Adipose tissue (tissue), 3 donors: Measurements from ENCODE around the gene LSM2. TPM values are rescaled to one million over a fixed set of nuclear protein-coding genes. Genes with fewer than 3 reads are reported as not detected.
A peak's percentile ranks its signal among the peaks of the same experiment; 100 is the strongest.
"Not testable (repeated sequence)": the region's sequence is repeated elsewhere in the genome, so short reads cannot be mapped to it uniquely, and the experiment has no call there.

Source experiments
- H3K27ac ChIP-seq: one replicate; pipeline ENCODE4 v1.5.1; 2013; ENCODE audit warnings: low read depth, low read length
- WGBS, 3 donors: extraction: QIAGEN DNeasy Blood & Tissue Kit; methylation state at CpG; one replicate each; pipeline ENCODE4 v1.1.7; 2013; 5-methylcytosine and 5-hydroxymethylcytosine counted together
- polyA plus RNA-seq, 3 donors: library from polyadenylated mRNA; stranded (reverse); fragments of 200-250 nt; gene quantifications; one replicate each; pipeline ENCODE4 v1.2.3, GENCODE V29; 2013
- donor health status: healthy with polysubstance abuse.
- donor health status: Bipolar disorder and iron deficiency.
- donor health status: healthy.

Gene LSM2
- polyA plus RNA-seq, 3 donors, result 29.7 to 55.0 (median 38.1) TPM

GRCh38 chr6:31830886-31831335 lies 24.1 kb upstream of the LSM2 start:
- 41 to 54% (median 47%) methylated on average over 6 of the region's 6 CpGs for WGBS, 3 donors
- no peak overlapping the region for H3K27ac ChIP-seq

GRCh38 chr6:31829633-31830283 lies 23.0 kb upstream of the LSM2 start:
- 1 to 3% (median 2%) methylated on average over 11 to 15 of the region's 15 CpGs for WGBS, 3 donors
- no peak overlapping the region for H3K27ac ChIP-seq

- 0 to 1% (median 0%) methylated on average over 46 to 51 of the region's 56 CpGs for WGBS, 3 donors
Measured at GRCh38 chr6:31827286-31828079, 20.7 kb upstream of the LSM2 start, which contains the start of gene HSPA1B. HSPA1B (plus strand) TSS chr6:31827738; CDS start chr6:31827951, 213 bp downstream.

DNA sequence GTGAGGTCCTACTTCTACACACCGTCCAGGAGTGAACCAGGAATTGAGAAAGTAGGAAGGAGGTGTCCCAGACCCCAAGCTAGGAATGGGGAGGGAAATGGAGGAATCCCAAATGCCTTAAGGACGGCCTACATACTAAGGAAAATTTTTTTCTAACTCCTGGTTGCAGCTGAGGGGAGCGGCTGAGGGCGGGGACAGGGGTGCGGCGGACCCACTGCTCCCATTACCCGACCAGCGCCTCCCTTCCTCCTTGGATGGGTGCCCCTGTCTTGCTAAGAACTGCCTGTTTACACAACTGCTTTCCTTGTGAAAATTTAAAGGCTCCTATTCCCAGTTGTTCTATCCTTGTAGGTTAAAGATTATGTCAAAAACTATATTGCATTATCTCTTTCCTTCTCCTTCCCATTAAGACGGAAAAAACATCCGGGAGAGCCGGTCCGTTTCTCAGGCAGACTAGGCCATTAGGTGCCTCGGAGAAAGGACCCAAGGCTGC lies 20.1 kb upstream of the LSM2 start:
- 0 to 2% (median 1%) methylated on average over 13 of the region's 13 CpGs for WGBS, 3 donors
- peak overlapping the region; percentile 10 for H3K27ac ChIP-seq

More at GRCh38 chr6:31827286-31828079, 20.7 kb upstream of the LSM2 start, which contains the start of gene HSPA1B:
- peak within 1 kb of the TSS; percentile 21 for H3K27ac ChIP-seq

GRCh38 chr6:31825553-31825952 lies 18.8 kb upstream of the LSM2 start:
- no peak overlapping the region for H3K27ac ChIP-seq
- WGBS, 3 donors, result 36 to 70% (median 65%) methylated on average over 4 of the region's 4 CpGs

DNA sequence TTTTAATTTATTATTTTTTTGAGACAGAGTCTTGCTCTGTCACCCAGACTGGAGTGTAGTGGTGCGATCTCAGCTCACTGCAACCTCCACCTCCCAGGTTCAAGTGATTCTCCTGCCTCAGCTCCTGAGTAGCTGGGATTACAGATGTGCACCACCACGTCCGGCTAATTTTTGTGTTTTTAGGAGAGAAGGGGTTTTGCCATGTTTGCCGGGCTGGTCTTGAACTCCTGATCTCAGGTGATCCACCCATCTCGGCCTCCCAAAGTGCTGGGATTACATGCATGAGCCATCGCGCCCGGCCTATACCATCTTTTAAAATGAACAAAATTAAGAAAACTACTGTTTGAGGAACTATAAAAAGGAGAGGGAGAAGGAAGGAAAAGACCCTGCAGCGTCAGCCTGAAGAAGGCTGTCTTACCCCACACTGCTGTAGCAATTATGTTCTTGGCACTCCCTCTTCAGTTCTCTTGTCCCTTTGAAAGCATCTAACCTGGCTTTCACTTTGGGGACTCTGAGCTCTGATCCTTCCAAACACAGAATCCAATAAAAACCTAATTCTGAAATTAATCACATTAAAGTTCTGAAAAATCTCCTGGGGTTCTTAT lies 16.9 kb upstream of the LSM2 start:
- not testable (repeated sequence) for H3K27ac ChIP-seq
- 69 to 96% (median 70%) methylated on average over 9 of the region's 9 CpGs for WGBS, 3 donors

- 1 to 2% (median 2%) methylated on average over 23 to 24 of the region's 25 CpGs for WGBS, 3 donors
Measured at GRCh38 chr6:31822036-31822821, 15.5 kb upstream of the LSM2 start.

GRCh38 chr6:31821301-31822035 lies 14.7 kb upstream of the LSM2 start:
- peak overlapping the region; percentile 96 for H3K27ac ChIP-seq
- WGBS, 3 donors, result 4 to 8% (median 8%) methylated on average over 39 of the region's 39 CpGs

More at GRCh38 chr6:31822036-31822821, 15.5 kb upstream of the LSM2 start:
- peak overlapping the region; percentile 96 for H3K27ac ChIP-seq

DNA sequence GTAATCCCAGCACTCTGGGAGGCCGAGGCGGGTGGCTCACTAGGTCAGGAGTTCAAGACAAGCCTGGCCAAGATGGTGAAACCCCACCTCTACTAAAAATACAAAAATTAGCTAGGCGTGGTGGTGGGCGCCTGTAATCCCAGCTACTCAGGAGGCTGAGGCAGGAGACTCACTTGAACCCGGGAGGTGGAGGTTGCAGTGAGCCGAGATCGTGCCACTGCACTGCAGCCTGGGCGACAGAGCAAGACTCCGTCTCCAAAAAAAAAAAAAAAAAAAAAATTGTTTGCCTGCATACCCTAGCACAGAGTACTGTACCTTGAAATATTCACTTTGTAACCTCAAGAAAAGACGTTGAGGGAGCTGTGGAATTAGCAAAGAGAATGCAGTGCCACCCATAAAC lies 13.6 kb upstream of the LSM2 start:
- WGBS, 3 donors, result 89 to 95% (median 94%) methylated on average over 10 of the region's 10 CpGs
- not testable (repeated sequence) for H3K27ac ChIP-seq

DNA sequence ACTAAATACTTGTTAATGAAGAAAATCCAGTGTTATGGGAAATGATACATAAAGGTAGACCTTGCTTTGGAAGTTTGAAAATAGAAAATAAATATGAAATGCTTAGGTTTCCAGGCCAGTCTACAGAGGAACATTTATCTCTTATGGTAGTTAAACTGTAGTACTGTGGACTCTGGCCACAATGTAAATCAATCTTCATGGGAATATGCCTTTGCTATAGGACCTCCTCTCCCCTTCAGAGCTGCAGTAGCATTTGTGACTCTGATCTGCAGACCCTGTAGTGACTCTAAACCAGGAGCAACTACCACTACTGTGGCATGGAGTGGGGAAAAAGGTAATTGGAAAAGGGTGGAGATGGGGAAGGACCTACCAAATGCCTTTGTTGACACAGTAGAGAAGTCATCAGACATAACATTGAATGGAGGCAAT lies 13.1 kb upstream of the LSM2 start:
- H3K27ac ChIP-seq, result no peak overlapping the region

- 38 to 69% (median 49%) methylated on average over 8 of the region's 8 CpGs for WGBS, 3 donors
- not testable (repeated sequence) for H3K27ac ChIP-seq
Measured at GRCh38 chr6:31817929-31818511, 11.3 kb upstream of the LSM2 start.

DNA sequence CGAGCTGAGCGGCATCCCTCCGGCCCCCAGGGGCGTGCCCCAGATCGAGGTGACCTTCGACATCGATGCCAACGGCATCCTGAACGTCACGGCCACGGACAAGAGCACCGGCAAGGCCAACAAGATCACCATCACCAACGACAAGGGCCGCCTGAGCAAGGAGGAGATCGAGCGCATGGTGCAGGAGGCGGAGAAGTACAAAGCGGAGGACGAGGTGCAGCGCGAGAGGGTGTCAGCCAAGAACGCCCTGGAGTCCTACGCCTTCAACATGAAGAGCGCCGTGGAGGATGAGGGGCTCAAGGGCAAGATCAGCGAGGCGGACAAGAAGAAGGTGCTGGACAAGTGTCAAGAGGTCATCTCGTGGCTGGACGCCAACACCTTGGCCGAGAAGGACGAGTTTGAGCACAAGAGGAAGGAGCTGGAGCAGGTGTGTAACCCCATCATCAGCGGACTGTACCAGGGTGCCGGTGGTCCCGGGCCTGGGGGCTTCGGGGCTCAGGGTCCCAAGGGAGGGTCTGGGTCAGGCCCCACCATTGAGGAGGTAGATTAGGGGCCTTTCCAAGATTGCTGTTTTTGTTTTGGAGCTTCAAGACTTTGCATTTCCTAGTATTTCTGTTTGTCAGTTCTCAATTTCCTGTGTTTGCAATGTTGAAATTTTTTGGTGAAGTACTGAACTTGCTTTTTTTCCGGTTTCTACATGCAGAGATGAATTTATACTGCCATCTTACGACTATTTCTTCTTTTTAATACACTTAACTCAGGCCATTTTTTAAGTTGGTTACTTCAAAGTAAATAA lies 10.6 kb upstream of the LSM2 start:
- H3K27ac ChIP-seq, result not testable (repeated sequence)
- 25 to 45% (median 32%) methylated on average over 12 to 15 of the region's 37 CpGs for WGBS, 3 donors

- peak within 1 kb of the TSS; percentile 77 for H3K27ac ChIP-seq
- WGBS, 3 donors, result 0 to 1% (median 0%) methylated on average over 54 to 56 of the region's 56 CpGs
Measured at GRCh38 chr6:31815025-31815838, 8.5 kb upstream of the LSM2 start, which contains the start of the genes HSPA1A and HSPA1L. HSPA1A (plus strand) TSS chr6:31815543; CDS start chr6:31815757, 214 bp downstream. HSPA1L (minus strand) TSS chr6:31815283; CDS start chr6:31811972, 3,311 bp downstream.

- 0% methylated on average over 13 of the region's 13 CpGs for WGBS, 3 donors
Measured at GRCh38 chr6:31814677-31815024, 7.9 kb upstream of the LSM2 start.

GRCh38 chr6:31813465-31813849 lies 6.7 kb upstream of the LSM2 start:
- WGBS, 3 donors, result 95 to 97% (median 95%) methylated on average over 7 of the region's 7 CpGs
- H3K27ac ChIP-seq, result peak overlapping the region; percentile 19

More at GRCh38 chr6:31814677-31815024, 7.9 kb upstream of the LSM2 start:
- peak overlapping the region; percentile 76 for H3K27ac ChIP-seq

GRCh38 chr6:31811645-31812044 lies 4.9 kb upstream of the LSM2 start:
- 89 to 96% (median 95%) methylated on average over 12 of the region's 12 CpGs for WGBS, 3 donors
- H3K27ac ChIP-seq, result no peak overlapping the region
